GM19452 (cell line): ENCODE measurements around the gene PRDM16.

ENCODE experiments used
- ATAC-seq: cut with Tn5 transposase; IDR thresholded peaks from one replicate; pipeline ENCODE4 v1.9.1; 2021; ENCODE audit not compliant: unreplicated experiment

PRDM16 gene

DNA sequence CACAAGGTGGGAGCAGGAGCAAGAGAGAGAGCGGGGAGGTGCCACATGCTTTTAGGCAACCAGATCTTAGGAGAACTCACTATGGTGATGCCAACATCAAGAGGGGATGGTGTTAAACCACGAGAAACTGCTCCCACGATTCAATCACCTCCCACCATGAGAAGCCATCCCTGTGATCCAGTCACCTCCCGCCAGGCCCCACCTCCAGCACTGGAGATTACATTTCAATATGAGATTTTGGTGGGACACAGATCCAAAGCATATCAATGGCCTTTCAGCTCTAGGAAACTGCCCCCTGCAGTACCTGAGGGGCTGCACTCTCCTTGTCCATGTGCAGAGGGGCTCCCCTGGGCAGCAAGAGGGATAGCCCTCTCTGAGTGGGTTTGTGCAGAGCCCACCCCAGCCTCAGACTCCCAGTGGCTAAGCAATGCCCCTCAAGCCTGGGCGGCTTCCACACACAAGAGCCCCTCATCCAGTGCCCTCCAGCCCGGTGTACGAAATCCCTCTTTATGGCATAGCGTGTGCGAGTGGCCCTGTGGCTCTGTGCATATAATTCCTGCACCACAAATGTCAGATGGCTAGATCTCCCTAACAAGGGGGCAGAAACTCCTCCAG is 15.5 kb upstream of the PRDM16 start:
- no peak for ATAC-seq

DNA sequence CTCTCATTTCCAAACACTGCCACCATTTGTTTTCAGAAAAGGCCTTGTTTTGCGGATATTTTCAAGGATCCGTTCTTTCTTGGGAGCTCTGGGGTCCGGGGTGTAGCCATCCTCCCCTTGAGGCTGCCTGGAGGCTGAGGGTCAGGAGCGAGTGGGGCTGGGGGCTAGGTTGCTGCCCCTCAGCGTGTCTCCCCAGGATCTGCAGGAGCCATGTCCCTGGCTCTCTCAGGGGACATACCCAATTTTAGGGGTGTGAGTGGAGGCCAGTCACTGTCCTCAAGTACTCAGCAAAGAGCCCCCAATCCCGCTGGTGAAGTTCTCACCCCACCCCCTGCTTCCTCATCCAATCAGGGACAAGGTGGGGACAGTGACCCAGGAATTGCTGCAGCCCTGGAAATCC is 15.0 kb upstream of the PRDM16 start:
- no peak for ATAC-seq

DNA sequence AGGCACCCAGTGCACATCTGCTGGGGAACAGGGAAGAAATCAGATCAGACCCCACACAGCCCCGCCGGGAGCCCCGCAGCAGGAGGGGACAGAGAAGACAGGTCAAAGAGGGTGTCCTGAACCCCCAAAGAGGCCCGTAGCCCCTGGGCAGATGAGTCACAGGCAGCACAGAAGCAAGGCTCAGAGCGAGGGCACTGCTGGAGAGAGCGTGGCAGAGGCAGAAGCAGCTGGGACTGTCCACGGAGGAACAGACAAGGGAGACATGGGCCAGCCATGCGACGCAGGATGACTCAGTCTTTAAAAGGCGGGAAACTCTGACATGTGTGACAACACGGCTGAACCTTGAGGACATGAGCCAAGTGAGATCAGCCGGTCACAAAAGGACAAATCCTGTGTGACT is 14.5 kb upstream of the PRDM16 start:
- no peak for ATAC-seq

DNA sequence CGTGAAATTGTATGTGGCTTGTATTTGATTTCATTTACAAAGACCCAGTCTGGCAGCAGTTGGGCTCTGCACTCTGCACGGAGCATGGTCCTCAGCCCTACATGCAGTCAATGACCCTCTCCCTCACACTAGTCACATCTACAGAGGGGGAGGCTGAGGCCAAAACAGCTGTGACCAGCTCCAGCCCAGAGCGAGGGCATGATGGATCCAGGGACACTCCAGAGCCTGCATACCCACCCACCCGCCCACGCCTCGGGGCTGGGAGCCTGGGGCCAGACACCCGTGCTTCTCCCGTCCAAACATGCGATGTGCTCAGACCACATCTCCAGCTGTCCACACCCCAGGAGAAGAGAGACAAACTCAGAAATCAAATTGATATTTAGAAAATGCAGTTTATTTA is 14.0 kb upstream of the PRDM16 start:
- ATAC-seq: no peak

DNA sequence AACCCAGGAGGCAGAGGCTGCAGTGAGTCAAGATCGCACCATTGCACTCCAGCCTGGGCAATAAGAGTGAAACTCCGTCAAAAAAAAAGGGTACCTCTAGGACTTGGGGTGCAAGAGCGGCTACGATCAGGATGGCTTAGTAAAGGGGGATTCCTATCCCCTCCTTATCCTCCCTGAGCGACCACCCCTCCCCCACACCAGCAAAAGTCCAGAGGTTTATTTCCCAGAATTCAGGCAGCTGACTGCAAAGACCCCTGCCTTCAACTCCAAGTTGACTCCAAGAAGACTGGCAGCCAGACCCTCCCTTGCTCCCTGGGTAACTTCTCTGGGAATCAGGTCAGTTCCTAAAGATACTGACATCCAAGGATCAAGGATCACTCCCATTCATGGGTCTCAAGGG is 12.4 kb upstream of the PRDM16 start:
- ATAC-seq: no peak

DNA sequence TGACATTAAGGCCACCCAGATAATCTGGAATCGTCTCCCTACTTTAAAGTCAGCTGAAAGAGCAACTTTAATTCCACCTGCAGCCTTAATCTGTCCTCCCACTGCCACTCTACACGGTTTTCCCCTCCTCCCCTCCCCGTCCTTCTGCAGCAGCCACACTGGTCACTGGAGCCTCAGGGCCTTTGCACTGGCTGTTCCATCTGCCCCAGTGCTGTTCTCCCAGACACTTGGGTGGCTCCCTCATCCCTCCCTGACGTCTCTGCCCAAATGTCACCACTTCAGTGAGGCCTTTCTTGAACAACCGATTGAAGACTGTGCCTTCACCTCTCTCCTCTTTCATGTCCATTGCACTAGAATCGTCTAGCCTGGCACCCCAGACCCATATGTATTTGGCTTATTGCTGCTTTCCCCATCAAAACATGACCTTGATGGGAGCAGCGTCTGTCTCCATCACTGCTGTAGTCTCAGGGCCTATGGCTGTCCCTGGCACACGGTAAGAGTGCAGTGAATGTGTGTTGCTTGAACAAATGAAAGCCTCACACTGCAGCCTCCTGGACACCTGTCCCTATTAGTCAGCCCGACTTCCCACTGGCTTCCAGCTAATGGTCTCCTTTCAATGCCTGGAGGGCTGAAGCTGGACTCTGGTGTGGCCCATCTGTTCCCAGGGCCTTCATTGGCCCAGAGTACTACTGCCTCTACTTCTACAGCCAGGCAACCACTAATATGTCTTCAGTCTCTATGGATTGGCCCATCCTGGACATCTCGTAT is 10.6 kb upstream of the PRDM16 start:
- ATAC-seq: no peak

DNA sequence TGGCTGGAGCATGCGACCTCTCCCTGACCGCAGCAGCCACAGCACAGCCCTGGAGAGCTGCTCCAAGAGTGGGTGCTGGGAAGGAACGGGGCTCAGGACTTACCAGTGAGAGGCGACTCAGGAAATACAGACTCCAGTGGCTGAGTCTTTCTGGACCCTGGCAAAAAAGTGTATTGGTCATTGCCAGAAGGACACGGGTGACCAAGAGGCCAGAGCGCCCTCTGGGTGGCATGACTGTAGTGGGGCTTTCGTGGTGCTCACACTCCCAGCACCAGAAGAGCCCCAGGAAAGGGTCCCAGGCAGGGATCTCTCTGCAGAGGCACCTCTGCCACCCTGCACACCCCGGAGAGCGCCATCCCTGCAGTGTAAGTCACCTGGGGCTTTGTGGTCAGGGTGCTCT is 8.9 kb upstream of the PRDM16 start:
- ATAC-seq: no peak

DNA sequence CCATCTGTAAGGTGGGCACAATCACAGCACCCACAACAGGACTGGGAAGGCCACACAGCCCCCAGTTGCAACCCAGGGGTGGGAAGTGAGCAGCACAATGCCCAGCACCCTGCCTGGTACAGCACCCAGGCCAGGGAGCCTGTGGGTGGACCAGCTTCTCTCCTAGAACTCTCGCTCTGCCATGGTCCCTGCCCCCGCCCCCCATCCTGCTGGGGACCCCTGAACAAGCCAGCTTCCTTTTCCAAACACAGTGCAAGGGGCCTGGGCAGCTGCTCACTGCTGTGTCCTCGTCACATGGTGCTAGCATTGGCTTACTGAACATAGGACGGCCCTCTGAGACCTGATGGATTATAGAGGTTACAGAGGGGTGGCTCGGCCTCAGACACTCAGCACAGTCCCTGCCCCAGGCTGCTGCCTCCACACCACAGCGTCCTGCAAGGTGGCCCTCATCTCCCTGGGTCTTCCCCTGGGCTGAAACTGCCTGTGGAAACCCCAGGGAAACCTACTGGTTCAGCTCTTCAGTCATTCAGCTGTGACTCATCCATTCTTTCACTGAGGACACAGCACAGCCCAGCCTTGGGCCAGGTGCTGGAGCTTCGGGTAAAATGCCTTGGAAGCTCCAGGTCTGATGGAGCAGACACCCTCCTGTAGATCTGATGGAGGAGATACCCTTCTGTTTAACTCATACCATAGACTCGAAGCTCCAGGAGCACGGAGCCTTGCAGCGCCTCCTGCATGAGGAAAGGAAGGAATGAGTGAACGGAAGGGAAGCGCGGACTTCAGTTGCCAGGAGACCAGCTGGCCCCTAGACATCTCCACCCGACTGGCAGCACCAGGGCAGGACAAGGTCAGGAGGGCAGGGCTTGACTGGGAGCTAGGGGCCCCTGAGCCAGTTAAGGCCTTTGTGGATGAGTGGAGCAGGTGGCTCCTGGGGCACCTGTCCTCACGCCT is 8.1 kb upstream of the PRDM16 start:
- ATAC-seq: no peak

DNA sequence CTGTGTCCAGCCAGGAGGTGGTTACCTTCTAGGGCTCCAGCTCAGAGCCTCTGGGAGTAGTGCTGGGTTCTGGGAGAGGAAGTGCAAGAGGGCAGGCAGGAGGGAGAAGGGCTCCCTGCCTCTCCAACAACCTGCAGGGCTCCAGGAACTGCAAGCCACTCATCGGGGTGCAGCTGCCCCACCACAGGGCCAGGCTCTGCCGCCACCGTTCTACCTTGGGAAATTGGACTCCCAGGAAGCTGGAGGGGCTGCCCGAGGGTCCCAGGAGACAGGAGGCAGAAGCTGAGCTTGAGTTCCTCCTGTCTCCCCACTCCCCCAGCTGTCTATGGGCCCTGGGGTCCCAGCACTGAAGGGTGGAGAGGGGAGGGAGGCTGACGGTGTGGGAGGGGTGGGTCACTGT is 7.4 kb upstream of the PRDM16 start:
- ATAC-seq: no peak

DNA sequence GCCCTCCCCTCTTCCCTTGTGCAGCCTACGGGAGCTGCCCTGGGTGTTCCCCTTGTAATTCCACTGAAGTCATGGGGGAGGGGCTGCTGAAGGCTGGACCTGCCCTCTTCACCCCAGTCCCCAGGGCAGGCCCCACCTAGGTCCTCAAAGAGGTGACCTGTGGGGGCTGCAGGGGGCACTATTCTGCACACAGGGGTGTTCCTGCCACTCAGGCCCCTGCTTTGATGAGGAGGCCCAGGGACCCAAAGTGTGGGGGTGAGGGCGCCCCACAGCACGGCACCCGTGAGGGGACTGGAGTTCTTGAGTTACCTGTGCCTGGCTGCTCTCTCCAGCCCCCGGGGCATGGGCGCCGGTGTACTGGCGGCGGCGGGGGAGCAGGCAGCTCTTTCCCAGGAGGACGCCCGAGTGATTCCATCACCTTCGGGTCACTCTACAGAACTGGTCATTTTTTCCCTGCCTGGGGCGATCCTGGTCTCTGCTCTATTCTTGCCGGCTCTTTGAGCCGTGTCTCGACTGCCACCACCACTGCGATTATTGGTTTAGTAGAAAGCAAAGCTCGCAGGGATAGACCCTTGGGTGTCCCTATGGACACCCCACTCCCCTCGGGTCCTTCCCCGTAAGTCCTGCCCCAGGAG is 6.9 kb upstream of the PRDM16 start:
- no peak for ATAC-seq

DNA sequence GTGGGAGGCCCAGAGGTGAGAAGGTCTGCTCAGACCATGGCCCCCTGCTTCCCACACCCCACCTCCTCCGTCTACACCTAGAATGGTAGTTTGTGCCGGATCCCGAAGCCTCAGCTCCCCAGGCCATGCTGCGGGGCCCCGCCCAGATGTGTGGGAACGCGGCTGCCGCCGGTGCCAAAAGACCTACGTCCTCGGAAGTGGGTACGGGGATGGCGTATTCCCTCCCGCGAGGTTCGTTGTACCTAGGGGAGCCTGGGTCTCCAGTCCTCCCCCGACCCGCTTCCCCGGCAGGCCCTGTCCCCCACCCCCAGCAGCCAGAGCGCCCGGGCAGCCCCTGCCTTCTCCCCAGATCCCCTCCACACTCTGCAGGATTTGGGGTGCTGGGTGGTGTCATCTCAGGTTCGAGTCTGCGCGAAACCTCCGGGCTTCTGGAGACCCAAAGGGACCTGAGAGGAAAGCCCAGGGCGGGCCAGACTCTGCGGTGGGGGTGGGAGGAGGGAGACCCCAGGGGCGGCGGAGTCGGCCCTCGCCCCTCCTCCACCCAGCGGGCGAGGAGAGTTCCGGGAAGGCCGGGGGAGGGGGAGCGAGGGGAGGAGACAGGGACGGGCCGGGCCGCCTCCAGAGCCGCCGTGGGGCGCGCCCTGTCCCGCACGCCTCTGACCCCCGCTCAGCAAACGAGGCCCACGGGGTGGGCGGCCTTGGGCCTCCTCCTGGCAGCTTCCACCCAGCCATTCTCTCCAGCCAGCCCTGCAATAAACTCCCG is 6.2 kb upstream of the PRDM16 start:
- ATAC-seq: no peak

DNA sequence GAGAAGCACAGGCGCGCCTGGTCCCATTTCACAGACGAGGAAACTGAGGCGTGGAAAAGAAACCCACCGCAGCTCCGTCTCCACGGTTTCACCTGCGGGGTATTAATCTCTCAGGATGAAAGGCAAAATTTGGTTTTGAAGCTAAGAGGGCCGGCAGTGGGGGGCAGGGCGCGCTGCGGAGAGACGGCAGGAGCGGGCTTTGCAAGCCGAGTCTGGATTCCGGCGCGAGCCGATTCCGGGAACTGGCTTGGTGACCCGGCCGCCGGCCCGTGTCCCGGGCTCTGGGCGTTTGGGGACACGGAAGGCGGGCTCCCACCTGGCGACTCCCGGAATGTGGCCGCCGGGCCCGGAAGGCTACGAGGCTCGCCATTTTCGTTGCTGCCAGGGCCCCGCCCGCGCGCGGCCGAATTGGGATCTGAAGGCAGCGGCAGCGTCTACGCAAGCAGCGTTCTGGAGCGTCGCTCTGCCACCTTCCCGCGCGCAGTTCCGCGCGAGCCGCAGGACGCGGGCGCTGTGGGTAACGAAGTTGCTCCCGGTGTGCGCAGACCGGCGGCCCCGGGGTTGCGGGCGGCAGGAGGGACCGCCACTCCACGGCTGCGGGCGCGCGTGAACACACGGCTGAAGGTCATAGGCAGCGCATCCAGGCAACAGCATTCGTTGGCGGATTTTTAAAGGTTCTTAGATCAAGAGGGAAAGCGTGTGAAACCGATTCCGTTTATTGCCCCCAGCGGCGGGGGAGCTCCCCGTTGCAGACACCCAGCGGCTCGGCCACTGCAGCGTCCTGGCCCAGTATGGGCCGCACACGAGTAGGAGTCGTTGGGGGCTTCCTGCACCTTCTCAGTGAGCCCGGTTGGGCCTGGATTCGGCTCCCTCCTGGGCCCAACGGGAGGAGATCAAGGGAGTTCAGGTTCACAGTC is 5.4 kb upstream of the PRDM16 start:
- no peak for ATAC-seq

DNA sequence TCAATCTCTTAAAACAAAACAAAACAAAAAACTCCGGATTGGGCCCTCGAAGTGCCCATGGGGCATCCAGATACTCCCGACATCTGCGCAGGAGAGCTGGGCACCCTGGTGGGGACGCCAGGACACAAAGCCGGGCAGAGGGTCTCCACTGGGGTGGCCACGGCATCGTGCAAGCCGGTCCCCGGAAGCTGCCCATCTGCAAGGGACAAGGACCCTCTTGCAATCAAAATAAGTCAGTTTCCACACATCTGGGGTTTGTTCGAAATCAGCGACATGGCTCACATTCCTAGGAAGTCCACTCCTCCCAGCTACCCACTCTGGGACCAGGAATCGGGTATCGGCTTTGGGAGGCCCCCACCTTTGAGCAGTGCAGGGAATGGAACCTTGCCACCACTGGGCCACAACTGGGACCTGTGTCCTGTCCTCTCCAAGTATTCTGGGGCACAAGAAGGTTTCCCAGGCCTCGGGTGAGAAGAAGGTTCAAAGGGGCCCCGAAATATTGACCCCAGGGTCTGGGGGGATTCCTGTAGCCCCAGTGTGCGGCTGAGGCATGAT is 4.6 kb upstream of the PRDM16 start:
- no peak for ATAC-seq

DNA sequence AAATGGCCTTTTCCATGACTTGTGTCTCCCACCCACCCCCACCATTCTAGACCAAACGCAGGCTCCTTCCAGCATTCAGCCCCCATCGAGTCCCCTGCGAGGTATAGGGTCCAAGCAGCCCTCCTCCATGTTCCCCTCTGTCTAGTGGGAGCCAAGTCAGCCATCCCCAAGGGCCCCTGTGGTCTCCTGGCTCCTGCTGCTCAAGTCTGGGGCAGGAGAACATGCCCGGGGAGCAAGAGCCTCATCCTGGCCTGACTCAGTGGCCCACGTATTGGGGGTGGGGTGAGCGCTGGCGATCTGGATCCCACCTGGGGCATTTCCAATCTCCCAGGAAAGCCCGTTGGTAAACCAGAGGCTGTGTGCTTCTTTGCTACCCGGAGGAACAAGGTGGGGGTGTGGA is 4.1 kb upstream of the PRDM16 start:
- no peak for ATAC-seq

DNA sequence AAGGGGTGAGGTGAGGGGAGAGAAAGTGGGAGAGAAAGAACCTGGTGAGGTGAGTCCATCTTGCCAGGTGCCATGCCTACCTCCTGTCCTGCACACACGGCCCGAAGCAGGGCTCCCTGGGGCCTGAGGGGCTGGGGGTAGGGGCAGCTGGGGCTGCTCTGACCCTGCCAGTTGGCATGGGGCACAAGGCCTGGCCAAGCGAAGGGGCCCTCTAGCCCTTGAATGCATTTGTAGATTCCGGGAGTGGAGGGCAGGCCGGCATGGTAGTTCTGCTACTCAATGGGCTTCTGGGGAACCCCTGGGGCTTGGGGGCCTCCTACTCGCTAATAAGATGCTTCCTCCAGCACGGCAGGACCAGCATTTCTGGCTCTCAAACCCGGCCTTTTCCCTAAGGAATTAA is 3.6 kb upstream of the PRDM16 start:
- no peak for ATAC-seq

DNA sequence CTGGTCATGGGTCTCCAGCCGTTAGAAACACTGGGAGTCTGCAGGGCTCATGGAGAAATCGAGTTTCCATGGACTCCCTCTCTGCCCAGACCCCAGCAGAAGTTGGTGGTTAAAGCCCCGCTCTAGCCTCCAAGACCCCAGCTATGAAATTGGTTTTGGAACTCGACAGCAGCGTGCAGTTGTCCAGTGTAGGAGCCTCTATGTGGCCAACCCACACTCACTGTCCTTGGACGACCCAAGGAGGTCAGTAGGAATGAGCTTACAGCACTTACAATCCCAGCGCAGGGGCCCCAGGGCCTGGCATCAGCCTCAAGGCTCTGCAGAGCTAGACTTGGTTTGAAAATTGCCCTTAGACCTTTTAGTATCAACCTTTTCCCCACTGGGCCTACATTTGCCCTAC is 3.2 kb upstream of the PRDM16 start:
- no peak for ATAC-seq

DNA sequence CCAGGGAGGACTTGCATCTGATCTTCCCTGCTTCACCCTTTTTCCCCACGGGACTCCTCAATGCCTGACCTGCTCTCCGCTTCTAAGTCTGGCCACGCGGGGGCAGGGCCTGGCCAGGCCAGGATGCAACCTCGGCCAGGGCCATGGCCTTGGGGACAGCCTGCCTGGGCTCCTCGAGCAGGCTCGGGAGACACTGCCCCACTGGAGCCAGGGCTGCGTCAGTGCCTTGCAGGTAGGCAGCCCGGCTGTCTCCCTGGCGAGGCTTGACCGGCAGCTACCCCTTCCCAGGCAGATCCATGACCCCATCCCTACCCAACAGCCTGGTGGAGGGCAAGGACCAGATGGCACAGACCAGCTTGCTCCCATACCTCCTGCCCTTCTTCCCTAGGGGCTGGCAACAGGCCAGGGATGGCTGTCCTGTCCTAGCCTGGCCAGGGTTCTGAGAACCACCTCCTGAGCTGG is 2.7 kb upstream of the PRDM16 start:
- no peak for ATAC-seq

DNA sequence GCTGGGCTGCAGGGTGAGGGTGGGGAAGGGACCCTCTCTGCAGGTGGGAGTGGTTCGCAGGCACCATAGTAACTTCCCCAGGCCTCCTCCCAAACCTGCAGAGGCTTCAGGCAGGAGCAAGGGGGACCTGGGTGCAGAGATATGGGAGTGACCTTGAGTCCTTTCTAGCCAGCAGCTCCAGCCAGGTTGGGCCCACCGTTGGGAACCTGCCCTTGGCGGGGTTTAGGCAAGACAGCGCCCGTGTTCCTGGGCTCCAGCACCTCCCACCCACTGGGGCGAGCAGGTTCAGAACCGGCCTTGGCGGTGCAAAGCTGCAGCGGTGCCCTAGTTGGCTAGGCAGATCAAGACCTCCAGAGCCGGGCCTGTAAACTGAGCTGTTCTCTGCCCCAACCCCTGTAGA is 2.2 kb upstream of the PRDM16 start:
- ATAC-seq: no peak

DNA sequence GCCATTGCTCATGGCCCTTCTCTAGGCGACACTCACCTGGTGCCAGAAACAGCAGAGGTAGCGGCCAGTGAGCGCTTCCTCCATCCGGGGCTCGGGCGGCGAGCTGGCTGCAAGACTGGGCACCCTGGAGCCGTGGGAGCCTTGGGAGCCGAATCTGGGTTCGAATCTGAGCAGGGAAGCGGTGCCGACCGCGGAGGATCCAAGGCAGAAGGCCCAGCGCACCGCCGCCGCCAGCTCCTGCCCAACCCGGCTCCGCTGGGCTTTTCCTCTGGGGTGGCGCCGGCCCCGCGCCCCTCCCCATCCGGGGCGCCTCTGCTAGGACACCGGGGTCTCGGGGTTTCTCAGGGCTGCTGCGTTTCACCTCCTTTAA is 1.7 kb upstream of the PRDM16 start:
- ATAC-seq: no peak
